Ureter (tissue), 1 donor: ENCODE results near the gene RDX. TPM values are rescaled to one million over a fixed set of nuclear protein-coding genes. Genes with fewer than 3 reads are reported as not detected.

ENCODE experiments used
- DNase-seq: peaks from one replicate; pipeline ENCODE4 v3.0.0-alpha.2; 2020; ENCODE audit warnings: low spot score
- total RNA-seq: library from RNA; stranded (reverse); gene quantifications from one replicate; pipeline ENCODE4 v1.2.4, GENCODE V29; 2023
- donor health status: DM: yes; HTN: yes; CAD: no.

RDX gene
- total RNA-seq, 1 donor from 2014 or later, result 71.7 TPM

DNA sequence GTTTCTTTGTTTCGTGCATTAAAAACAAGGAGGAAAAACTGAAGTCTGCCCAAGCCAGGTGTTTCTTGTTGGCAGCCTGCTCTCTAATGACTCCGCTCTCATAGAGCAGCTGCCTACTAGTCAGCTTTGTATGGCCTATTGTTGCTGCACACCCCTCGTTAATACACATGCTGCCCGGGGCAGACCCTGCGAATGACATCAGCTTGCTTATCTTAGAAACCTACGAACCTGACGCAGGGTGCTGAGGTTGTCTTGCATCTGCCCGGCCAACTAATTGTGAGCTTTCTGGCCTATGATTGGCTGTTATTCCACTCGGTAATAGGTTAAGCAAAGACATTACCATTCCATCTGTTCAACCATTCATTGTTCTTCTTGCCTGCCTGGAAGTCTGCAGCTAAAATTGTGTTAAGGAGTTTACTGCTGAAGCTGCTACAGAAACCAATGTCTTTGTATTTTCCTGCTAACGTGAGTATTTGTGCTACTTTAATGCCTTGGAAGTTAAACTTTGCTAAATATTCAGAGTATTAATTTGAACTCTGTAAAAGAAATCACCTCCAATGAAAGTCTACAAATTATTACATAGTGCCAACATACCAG is 165.7 kb downstream of the RDX start:
- no peak for DNase-seq

DNA sequence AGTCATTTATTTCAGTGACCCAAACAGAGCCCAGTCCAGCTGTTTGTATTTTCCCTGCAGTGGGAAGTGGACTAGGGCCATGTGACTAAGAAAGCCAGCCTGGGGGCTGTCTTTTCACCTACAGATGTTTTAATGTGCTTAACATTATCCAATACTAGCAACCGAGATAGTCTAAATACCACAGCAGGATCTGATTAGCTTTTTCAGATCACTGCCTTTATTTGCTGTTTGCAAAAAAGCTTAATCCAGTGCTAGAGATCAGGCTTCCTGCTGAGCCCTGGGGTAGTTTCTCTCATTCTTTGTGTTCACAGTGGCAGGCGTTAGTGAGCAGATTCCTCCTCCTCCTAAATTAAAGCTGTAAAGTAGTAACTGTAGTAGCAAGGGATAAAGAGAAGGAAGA is 168.3 kb downstream of the RDX start:
- DNase-seq, result no peak

DNA sequence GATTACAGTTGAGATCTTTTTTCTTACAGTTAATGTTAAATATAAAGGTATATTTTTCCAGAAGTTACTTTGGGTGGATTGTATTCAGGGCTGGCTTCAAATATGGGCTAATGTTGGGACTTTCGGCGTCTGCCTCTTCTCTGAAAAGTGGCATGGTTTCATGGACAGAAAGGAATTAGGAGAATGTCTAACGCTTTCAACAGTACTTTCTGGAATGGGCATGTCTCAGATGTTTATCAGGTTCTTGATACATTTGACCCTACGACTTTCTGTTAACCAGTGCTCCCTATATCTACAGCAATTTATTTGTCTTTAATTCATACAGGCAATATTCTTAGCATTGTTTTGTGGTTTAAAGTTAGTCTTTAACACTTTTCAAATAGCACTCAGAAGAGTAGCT is 169.5 kb downstream of the RDX start:
- no peak for DNase-seq

DNA sequence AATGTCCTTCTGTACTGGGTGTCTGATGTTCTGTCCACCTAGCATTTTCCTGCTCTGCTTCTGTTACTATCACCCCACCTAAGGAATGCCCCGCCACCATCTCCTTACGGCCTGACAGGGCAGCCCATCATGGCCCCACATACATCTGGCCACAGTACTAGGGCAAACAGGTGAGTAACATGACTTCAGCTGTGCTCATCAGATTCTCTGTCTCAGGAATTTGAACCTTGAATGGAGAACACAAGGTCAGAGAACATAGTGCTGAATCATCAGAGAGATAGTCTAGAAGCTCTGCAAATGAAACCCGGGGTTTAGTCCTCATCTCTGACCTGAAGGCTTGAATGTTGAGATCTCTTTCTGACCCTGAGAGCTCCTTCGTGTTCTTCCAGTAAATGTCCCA is 170.8 kb downstream of the RDX start:
- no peak for DNase-seq

Other genes with a start within 250 kb of the RDX start
- 19.1 TPM for gene ZC3H12C, start 203.2 kb downstream of the RDX start, total RNA-seq
- 11.9 TPM for gene FDX1, start 133.3 kb upstream of the RDX start, total RNA-seq